EL (cell line): ENCODE measurements around the gene MGLL.

Experiments used
- DNase-seq: peaks from one replicate; pipeline ENCODE4 v3.0.0-alpha.2; 2016

The MGLL gene

DNA sequence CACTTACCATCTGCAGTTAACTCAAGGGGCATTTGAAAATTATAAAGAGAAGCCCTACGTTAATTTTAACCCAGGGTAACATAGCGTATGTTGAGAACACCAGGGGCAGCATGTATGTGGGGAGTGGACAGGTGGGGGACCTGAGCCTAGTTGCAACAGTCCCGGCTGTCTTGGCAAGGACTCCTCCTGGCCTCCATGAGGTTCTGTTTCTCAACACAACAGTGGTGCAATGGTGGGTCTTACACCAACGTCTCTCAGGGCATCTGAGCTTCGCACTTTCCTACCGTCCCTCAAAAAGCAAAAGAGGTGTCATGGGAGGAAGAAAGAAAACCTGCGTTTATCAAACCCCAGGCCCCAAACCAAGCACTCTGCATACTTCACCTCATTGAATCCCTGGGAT, 50.6 kb downstream of the MGLL start:
- DNase-seq, result no peak

DNA sequence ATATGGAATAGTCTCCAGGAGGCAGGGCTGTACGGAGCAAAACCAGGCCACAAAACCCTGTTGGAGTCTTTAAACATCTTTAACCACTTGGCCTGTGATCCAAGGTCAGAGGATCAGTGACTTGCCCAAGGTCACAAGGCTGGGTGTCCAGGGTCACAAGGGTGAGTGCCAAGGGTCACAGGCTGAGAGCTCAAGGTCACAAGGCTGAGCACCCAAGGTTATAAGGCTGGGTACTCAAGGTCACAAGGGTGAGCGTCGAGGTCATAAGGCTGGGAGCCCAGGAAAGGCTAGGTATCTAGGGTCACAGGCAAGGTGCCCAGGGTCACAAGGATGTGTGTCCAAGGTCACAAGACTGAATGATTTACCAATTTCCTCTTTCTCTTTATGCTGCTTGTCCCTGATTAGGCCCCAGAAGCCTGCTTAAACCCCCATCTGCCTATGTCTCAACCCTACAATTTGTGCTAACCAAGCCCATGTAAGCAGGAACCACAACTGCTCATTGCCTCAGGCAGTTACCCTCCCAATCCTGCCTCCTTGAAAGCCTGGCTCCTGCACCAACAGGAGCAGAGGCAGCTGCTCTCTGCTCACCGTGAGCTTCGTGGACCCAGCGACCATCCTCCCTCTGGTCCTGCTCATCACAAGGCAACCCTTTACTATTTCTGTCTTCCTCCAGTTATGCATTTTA, 51.5 kb downstream of the MGLL start:
- DNase-seq, result peak; percentile 63

DNA sequence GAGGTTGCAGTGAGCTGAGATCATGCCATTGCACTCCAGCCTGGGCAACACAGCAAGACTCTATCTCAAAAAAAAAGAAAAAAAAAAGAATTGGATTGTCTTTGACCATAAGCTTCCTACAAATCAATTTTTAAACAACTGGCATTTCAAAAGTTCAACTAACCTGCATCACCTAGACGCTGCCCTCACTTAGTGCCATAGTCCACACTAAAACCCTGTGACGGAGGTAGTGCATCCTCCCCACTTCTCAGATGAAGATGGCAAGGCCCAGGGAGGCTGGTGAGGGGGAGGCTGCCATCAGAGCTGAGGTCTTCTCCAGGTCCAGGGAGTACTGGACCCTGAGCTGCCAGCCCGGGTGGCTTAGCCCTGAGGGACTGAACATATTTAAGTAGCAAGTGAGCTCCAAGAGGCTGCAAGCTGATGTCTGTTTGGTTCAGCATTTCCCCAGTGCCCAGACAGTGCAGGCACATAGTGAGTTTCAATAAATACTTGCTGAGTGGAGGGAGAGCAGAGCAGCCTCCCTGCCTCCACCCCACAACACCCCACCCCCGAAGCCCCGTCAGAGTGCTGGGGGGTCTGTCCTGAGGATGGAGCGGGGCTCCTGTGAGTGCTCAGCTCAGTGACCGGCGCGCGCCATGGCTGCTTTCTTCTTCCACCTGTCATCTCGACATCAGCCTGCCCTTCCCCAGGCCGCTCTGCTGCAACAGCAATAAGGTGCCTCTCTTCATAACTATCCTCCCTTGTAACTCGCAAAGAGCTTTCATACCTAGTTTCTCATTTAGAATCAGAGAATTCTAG, 52.8 kb downstream of the MGLL start:
- no peak for DNase-seq

- peak; percentile 98 for DNase-seq
These were observed 53.8 kb downstream of the MGLL start for GRCh38 chr3:127768346-127769008.

- no peak for DNase-seq
These were observed 55.2 kb downstream of the MGLL start for GRCh38 chr3:127767126-127767525.

DNA sequence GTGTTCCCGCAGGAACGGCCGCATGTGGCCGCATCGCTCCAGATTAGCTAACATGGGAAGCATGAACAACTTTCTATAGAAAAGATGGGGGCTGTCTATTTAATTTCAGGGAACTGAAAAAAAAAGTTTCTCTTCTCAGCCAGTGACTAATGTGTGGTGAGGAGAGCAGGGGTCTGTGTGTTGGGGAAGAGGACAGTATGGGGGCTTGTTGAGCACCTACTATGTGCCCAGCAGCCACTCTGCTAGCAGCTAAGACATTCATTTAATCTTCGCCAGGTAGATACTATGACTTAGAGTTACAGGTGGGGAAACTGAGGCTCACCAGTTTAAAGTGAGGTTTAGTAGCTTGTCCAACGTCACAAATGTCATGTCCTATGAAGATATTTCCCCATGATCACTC, 56.6 kb downstream of the MGLL start:
- no peak for DNase-seq

GRCh38 chr3:127764841-127765362, 57.4 kb downstream of the MGLL start:
- DNase-seq, result peak; percentile 76

DNA sequence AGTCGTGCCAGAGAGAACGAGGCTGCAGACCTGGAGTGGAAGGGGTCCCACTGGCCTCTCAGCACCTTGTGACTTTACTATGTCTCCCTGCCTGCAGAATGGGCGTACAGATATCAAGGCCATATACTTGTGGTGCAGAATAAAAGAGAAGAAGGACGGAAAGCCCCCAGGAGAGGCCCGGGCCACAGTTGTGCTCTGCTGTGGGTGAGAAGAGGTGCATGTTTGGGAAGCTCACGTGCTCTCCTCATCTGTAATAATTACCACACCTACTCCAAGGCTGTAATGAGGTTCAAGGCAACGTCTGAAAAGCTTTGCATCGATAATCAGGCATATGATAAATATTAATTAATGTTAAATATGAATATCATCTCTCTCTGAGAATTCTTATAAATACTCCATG, 58.0 kb downstream of the MGLL start:
- no peak for DNase-seq

DNA sequence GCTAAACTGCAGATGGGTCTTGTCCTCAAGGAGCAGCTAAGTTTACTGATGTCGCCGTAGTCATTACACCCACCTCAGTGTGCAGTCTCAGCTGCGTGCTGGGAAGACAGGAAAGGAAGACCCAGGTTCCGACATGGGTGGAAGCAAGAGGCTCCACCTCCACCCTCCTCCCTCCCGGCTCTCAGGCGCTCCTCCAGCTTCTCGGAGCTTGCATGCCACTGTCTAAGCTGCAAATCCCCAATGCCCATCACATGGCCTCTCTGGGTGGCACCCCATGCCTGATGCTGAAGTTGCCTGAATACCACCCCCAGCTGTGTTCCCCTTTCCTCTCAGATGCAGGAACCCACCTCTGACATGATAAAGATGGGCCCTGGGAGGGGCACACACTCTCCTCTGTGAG, 58.5 kb downstream of the MGLL start:
- DNase-seq, result no peak

GRCh38 chr3:127763337-127763736, 59.0 kb downstream of the MGLL start:
- DNase-seq, result no peak

DNA sequence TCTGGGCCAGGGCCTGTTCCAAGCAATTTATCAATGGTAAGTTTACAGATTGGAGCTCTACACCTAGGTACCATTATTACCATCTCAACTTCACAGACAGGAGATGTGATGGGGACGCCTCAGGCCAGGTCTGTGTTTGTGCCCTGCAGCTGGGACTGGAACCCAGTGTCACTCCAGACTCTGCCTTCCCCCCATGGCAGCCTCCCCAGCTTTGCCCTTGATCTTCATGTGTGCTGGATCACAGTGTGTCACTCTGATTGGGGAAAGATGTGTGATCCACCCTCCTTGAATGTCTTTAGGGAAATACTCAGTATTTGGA, 59.6 kb downstream of the MGLL start:
- DNase-seq, result no peak

DNA sequence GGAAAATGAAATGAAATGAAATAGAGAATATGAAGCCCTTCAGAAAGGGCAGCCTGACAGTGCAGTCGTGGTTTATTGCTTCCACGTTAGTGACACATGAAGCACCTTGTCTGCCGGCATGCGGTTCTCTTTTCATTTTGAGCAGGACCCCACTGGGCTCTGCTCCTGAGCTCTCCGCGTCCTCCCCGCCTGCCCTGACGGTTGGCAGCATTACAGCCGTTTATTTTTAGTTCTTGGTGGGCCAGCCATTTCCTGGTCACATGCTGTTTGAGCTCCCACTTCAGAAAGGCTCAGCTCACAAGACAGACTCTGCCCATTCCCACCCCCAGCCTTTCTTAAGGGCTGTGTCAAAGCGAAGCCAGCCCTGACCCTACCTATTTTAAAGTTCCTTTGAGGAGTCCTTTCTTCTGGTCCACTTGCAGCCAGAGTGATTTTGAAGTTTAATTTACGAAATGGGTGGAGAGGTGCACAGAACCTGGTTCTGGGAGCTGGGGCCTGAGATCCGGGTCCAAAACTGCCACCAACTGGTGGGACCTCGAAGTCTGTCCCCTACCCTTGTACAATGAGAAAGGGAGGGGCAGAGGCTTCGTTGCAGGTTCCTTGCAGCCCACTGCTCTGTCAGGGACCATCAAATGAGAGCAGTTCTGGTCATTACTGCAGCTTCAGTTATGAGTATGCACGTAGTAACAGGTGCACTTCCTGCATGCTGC, 60.1 kb downstream of the MGLL start:
- DNase-seq, result no peak

GRCh38 chr3:127761441-127761801, 60.9 kb downstream of the MGLL start:
- no peak for DNase-seq

- DNase-seq, result no peak
These were observed 61.4 kb downstream of the MGLL start for GRCh38 chr3:127760791-127761440.

- no peak for DNase-seq
These were observed 62.0 kb downstream of the MGLL start for GRCh38 chr3:127760361-127760760.

- no peak for DNase-seq
These were observed 62.5 kb downstream of the MGLL start for GRCh38 chr3:127759826-127760225.

DNA sequence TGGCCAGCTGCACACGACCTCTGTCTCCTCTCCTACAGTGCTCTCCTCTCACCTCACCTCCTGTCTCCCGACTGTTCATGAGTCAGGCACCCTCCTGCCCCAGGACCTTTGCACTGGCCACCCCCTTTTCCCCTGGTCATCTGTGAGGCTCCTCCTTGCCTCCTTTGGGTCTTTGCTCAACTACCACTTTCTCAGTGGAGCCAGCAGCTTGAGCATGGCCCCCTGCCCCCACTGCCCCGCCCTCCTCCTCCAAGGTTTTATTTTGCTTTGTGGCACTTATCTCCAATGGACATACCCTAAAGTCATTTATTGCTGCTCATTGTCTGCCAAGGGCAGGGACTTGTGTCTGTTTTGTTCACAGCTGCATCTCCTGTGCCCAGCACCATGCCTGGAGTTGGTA, 64.3 kb downstream of the MGLL start:
- no peak for DNase-seq

DNA sequence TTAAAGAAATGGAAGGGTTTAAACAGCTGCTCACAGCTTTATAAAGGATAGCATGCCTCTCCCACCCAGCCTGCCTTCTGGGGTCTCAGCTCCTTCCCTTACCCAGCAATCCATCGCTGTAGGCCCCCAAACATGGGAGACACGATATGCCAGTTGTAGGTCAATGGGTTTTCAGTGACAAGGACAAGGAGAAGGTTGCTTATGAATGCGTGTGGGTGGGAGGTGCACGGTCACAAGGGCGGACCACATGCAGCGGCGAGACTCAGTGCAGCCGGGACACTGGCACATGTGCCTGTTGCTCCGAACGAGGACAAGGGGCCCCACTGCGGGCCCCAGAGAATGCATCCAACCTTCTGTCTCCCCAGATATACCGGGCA, 67.0 kb downstream of the MGLL start:
- DNase-seq, result no peak

GRCh38 chr3:127754411-127755304, 67.7 kb downstream of the MGLL start:
- no peak for DNase-seq

- no peak for DNase-seq
These were observed 68.4 kb downstream of the MGLL start for GRCh38 chr3:127753898-127754410.

- DNase-seq, result no peak
These were observed 69.0 kb downstream of the MGLL start for GRCh38 chr3:127753338-127753737.

DNA sequence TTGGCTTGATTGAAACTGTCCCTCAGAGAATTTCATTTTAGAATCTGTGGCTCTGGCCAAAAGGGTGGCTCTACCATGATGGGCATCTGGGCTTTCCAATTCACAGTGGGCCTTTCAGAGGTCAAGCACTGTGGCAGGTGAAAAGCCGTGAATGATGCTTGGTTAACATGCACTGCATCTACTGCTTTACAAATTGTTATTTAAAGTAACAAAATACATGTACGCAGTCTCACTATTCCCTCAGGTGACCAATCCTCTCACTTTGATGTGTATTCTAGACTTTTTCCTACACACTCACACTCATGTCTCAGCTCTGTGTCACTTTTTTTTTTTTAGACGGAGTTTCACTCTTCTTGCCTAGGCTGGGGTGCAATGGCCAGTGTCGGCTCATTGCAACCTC, 70.5 kb downstream of the MGLL start:
- no peak for DNase-seq
